ENCODE results near the gene VARS1.

DNA sequence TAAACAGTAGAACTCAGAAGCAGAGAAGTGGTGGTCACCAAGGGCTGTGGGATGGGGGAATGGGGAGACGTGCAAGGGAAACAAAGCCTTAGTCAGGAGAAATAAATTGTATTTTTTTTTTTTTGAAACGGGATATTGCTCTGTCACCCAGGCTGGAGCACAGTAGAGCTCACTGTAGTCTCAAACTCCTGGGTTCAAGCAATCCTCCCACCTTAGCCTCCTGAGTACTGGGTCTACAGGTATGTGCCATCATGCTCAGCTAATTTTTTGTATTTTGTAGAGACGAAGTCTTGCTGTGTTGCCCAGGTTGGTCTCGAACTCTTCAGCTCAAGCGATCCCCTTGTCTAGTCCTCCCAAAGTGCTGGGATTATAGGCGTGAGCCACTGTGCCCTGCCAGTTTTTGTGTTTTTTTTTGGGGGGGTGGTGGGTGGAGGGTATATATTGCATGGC, 35.4 kb upstream of the VARS1 start:
- TF ChIP-seq ZNF302 (CRISPR knock-in tag; IDR thresholded peaks at IDR 0.05) (no peak), ESRRA (IDR thresholded peaks at IDR 0.05; ENCODE audit: borderline replicate concordance, low read length) (no peak), CBX8 (IDR thresholded peaks at IDR 0.05) (no peak), POLR2A (IDR thresholded peaks at IDR 0.05; ENCODE audit: low read length) (no peak)
- TF ChIP-seq, protein P1, sequence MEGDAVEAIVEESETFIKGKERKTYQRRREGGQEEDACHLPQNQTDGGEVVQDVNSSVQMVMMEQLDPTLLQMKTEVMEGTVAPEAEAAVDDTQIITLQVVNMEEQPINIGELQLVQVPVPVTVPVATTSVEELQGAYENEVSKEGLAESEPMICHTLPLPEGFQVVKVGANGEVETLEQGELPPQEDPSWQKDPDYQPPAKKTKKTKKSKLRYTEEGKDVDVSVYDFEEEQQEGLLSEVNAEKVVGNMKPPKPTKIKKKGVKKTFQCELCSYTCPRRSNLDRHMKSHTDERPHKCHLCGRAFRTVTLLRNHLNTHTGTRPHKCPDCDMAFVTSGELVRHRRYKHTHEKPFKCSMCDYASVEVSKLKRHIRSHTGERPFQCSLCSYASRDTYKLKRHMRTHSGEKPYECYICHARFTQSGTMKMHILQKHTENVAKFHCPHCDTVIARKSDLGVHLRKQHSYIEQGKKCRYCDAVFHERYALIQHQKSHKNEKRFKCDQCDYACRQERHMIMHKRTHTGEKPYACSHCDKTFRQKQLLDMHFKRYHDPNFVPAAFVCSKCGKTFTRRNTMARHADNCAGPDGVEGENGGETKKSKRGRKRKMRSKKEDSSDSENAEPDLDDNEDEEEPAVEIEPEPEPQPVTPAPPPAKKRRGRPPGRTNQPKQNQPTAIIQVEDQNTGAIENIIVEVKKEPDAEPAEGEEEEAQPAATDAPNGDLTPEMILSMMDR (IDR thresholded peaks at IDR 0.05) = no peak

Data from A549 (cell line).